MM.1S (cell line): ENCODE data around the gene ALG9.

Experiments used
- DNase-seq: peaks from one replicate; pipeline ENCODE4 v3.0.0-alpha.2; 2015
- H2AFZ ChIP-seq: fragments of 300-600 bp; sonication (generic); 2 replicates; pipeline ENCODE4 v1.6.0; 2016; ENCODE audit warnings: antibody characterized with exemption, low read length
- H3F3A ChIP-seq: fragments of 300-600 bp; sonication (generic); 2 replicates; pipeline ENCODE4 v1.6.1; 2016; ENCODE audit warnings: mild to moderate bottlenecking, antibody characterized with exemption, low read length, moderate library complexity, mixed read lengths; ENCODE audit not compliant: insufficient read depth
- H3K27ac ChIP-seq: fragments of 300-600 bp; sonication (generic); 2 replicates; pipeline ENCODE4 v1.5.1; 2016; ENCODE audit warnings: mild to moderate bottlenecking, low read length
- H3K27me3 ChIP-seq: fragments of 300-600 bp; sonication (generic); replicated peaks from 2 replicates; pipeline ENCODE4 v1.6.0; 2016; ENCODE audit warnings: low read length; ENCODE audit not compliant: insufficient read depth
- H3K36me3 ChIP-seq: fragments of 300-600 bp; sonication (generic); replicated peaks from 2 replicates; pipeline ENCODE4 v1.6.1; 2016; ENCODE audit warnings: mild to moderate bottlenecking, low read length, mixed read lengths; ENCODE audit not compliant: insufficient read depth
- H3K4me1 ChIP-seq: fragments of 300-600 bp; sonication (generic); 2 replicates; pipeline ENCODE4 v1.6.1; 2016; ENCODE audit warnings: low read length, mixed read lengths
- H3K4me2 ChIP-seq: fragments of 300-600 bp; sonication (generic); 2 replicates; pipeline ENCODE4 v1.6.0; 2016; ENCODE audit warnings: low read depth, low read length
- H3K4me3 ChIP-seq: fragments of 300-600 bp; sonication (generic); 2 replicates; pipeline ENCODE4 v1.5.1; 2016; ENCODE audit warnings: low read length, mixed read lengths
- H3K79me2 ChIP-seq: fragments of 300-600 bp; sonication (generic); 2 replicates; pipeline ENCODE4 v1.6.1; 2016; ENCODE audit warnings: mixed run types, low read length, mixed read lengths
- H3K9ac ChIP-seq: fragments of 300-600 bp; sonication (generic); 2 replicates; pipeline ENCODE4 v1.6.1; 2016; ENCODE audit warnings: low read length, mixed read lengths
- H3K9me2 ChIP-seq: fragments of 300-600 bp; sonication (generic); replicated peaks from 2 replicates; pipeline ENCODE4 v1.6.1; 2016; ENCODE audit warnings: mild to moderate bottlenecking, low read length, mixed read lengths; ENCODE audit not compliant: insufficient read depth
- H3K9me3 ChIP-seq: fragments of 300-600 bp; sonication (generic); replicated peaks from 2 replicates; pipeline ENCODE4 v1.6.1; 2016; ENCODE audit warnings: mild to moderate bottlenecking, low read length, mixed read lengths; ENCODE audit not compliant: insufficient read depth
- H4K20me1 ChIP-seq: fragments of 300-600 bp; sonication (generic); 2 replicates; pipeline ENCODE4 v1.6.1; 2016; ENCODE audit warnings: mild to moderate bottlenecking, low read length, moderate library complexity, mixed read lengths; ENCODE audit not compliant: insufficient read depth
- EZH2 ChIP-seq: fragments of 300-600 bp; sonication (generic); optimal IDR thresholded peaks from 2 replicates; pipeline ENCODE3; 2017; ENCODE audit warnings: low read depth, mild to moderate bottlenecking, antibody characterized with exemption, low read length, mixed read lengths
- EZH2phosphoT487 ChIP-seq: fragments of 300-600 bp; sonication (generic); IDR thresholded peaks from 2 replicates; pipeline ENCODE4 v1.6.1; 2018; ENCODE audit warnings: antibody characterized with exemption, low read length
- TF ChIP-seq, protein P1 (sequence below): fragments of 300-600 bp; sonication (generic); IDR thresholded peaks from 2 replicates; pipeline ENCODE4 v1.5.1; 2016; ENCODE audit warnings: antibody characterized with exemption, low read length, mixed read lengths

ALG9 gene

DNA sequence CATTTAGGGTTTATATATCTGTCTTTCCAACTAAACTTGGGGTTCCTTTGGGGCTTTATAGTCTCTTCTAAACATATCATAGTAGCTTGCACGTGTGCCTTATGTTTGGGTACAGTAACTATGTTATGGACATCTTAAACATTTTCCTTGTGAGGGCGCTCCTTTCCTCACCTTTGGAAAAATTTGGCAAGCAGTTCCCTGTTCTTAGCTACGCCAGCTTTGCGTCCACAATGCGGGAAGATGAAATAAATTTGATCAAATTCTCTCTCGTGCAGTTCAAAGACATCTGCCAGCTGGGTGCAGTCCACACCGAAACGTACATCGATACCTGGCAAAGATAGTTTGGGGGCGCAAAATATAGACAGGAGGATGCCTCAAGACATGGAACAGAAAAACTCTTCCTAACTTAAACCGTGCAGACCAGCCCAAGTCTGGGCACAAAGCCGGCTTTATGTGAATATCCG is 7.0 kb upstream of the ALG9 start:
- TF ChIP-seq, protein P1, sequence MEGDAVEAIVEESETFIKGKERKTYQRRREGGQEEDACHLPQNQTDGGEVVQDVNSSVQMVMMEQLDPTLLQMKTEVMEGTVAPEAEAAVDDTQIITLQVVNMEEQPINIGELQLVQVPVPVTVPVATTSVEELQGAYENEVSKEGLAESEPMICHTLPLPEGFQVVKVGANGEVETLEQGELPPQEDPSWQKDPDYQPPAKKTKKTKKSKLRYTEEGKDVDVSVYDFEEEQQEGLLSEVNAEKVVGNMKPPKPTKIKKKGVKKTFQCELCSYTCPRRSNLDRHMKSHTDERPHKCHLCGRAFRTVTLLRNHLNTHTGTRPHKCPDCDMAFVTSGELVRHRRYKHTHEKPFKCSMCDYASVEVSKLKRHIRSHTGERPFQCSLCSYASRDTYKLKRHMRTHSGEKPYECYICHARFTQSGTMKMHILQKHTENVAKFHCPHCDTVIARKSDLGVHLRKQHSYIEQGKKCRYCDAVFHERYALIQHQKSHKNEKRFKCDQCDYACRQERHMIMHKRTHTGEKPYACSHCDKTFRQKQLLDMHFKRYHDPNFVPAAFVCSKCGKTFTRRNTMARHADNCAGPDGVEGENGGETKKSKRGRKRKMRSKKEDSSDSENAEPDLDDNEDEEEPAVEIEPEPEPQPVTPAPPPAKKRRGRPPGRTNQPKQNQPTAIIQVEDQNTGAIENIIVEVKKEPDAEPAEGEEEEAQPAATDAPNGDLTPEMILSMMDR: no peak
- no peak for TF ChIP-seq EZH2phosphoT487
- no peak for TF ChIP-seq EZH2
- H3K36me3 ChIP-seq: no peaks in the 10 kb centered on the region
- peaks cover 7% of the 10 kb centered on the region for H3F3A ChIP-seq
- no peaks in the 10 kb centered on the region for H3K27me3 ChIP-seq
- no peaks in the 10 kb centered on the region for H3K9me2 ChIP-seq
- peak overlapping the region; percentile 85 for H3K4me2 ChIP-seq
- peak overlapping the region; percentile 85 for H3K9ac ChIP-seq
- peaks cover 8% of the 10 kb centered on the region for H3K79me2 ChIP-seq
- H4K20me1 ChIP-seq: no peaks in the 10 kb centered on the region
- H3K27ac ChIP-seq: peak overlapping the region; percentile 93
- peak overlapping the region; percentile 89 for H2AFZ ChIP-seq
- H3K4me1 ChIP-seq: peaks cover 7% of the 10 kb centered on the region; the same call in 1 of the 2 replicates
- peak overlapping the region; percentile 81 for H3K4me3 ChIP-seq
- DNase-seq: peak; percentile 10
- H3K9me3 ChIP-seq: no peaks in the 10 kb centered on the region

DNA sequence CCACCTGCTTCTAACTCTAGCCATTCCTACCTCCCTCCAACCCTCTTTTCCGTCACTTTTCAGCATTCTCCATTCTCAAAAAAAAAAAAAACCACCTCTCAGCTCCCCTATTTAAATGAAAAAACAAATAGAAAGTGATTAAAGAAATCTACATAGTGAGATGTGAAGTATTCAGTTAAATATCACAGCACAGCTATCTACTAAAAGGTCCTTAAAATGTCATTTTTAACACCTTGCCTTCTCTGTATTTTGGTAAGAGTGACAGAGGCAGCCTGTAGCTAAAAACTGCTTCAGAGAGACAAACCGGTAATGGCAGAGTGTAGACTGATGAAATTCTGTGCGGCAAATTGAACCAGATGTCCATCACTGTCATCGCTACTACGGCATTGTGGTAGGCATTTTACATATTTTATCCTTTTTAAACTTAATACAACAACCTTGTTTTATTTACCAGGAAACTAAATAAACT is 346 bp upstream of the ALG9 start:
- Histone ChIP-seq H3K4me3 (peak overlapping the region; percentile 83), H3K27me3 (no peaks in the 10 kb centered on the region), H3K79me2 (peaks cover 11% of the 10 kb centered on the region), H3F3A (0 out of 2 replicates have a peak, but pooled peaks cover 6% of the 10 kb centered on the region), H3K27ac (no peak overlapping the region), H3K36me3 (no peaks in the 10 kb centered on the region), H3K4me2 (peak overlapping the region; percentile 81), H2AFZ (peak overlapping the region; percentile 92), H3K4me1 (peaks cover 10% of the 10 kb centered on the region; the same call in 1 of the 2 replicates), H3K9ac (peak overlapping the region; percentile 77; the same call in 1 of the 2 replicates), H3K9me3 (no peaks in the 10 kb centered on the region), H3K9me2 (no peaks in the 10 kb centered on the region), H4K20me1 (no peaks in the 10 kb centered on the region)
- TF ChIP-seq EZH2 (no peak), EZH2phosphoT487 (no peak)
- TF ChIP-seq, protein P1: no peak
- no peak for DNase-seq

DNA sequence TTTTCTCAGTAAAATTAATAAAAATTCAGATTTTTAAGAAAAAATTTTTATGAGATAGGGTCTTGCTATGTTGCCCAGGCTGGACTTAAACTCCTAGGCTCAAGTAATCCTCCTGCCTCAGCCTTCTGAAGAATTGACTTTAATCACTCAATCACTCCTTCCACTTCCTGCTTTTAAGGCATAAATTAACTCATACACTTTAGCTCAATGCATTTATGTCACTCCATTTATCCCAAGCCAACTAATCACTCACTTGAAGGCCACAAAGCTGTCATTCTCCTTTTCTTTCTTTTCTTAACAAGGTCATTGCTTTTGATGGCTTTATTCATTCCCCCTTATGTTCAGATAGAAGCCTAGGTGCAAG is 877 bp downstream of the ALG9 start:
- TF ChIP-seq EZH2 (no peak), EZH2phosphoT487 (no peak)
- TF ChIP-seq, protein P1: no peak
- H4K20me1 ChIP-seq: no peaks in the 10 kb centered on the region
- 0 out of 2 replicates have a peak, but pooled peaks cover 6% of the 10 kb centered on the region for H3F3A ChIP-seq
- no peaks in the 10 kb centered on the region for H3K27me3 ChIP-seq
- no peaks in the 10 kb centered on the region for H3K9me3 ChIP-seq
- H2AFZ ChIP-seq: peak overlapping the region; percentile 92
- H3K4me2 ChIP-seq: peak overlapping the region; percentile 81
- H3K36me3 ChIP-seq: no peaks in the 10 kb centered on the region
- H3K9me2 ChIP-seq: no peaks in the 10 kb centered on the region
- DNase-seq: no peak
- H3K9ac ChIP-seq: peak overlapping the region; percentile 77
- peak overlapping the region; percentile 43; the same call in 1 of the 2 replicates for H3K27ac ChIP-seq
- H3K4me1 ChIP-seq: peaks cover 10% of the 10 kb centered on the region; the same call in 1 of the 2 replicates
- peaks cover 11% of the 10 kb centered on the region for H3K79me2 ChIP-seq
- H3K4me3 ChIP-seq: peak overlapping the region; percentile 83
